Fibroblast of lung (primary cell): Measurements from ENCODE around the gene SLC22A23. TPM values are rescaled to one million over a fixed set of nuclear protein-coding genes. Genes with fewer than 3 reads are reported as not detected.

Source experiments
- DNase-seq, 2 donors: peaks; one replicate each; pipeline versions ENCODE4 v3.0.0 to v3.0.0-alpha.2; 2010; ENCODE audit warnings: low read depth in 2 of 2
- H2AFZ ChIP-seq: 2 replicates; pipeline ENCODE4 v1.5.1; 2012; ENCODE audit warnings: low read length, control low read depth, inconsistent platforms
- H3K27ac ChIP-seq: 2 replicates; pipeline ENCODE4 v1.5.1; 2011; ENCODE audit warnings: low read length, control low read depth; ENCODE audit not compliant: insufficient read depth
- H3K27me3 ChIP-seq: 2 replicates; pipeline ENCODE4 v1.5.1; 2011; ENCODE audit warnings: mild to moderate bottlenecking, low read length; ENCODE audit not compliant: control insufficient read depth, insufficient read depth
- H3K36me3 ChIP-seq: 2 replicates; pipeline ENCODE4 v1.5.1; 2011; ENCODE audit warnings: low read length; ENCODE audit not compliant: control insufficient read depth, insufficient read depth
- H3K4me1 ChIP-seq: 2 replicates; pipeline ENCODE4 v1.5.1; 2011; ENCODE audit warnings: low read length; ENCODE audit not compliant: control insufficient read depth, insufficient read depth; ENCODE audit errors: extremely low read depth
- H3K4me2 ChIP-seq: 2 replicates; pipeline ENCODE4 v1.5.1; 2011; ENCODE audit warnings: low read length, control low read depth; ENCODE audit not compliant: insufficient read depth; ENCODE audit errors: extremely low read depth
- H3K4me3 ChIP-seq, 4 experiments: fragments of 200-600 bp in 1 of 4; sonication (generic) in 1 of 4; replicated peaks in 1 of 4; 2 replicates each; pipeline ENCODE4 v1.5.1; 2011 to 2016; ENCODE audit warnings: low read length in 4 of 4, low read depth in 3 of 4, mild to moderate bottlenecking in 3 of 4, control low read depth in 2 of 4, inconsistent platforms in 1 of 4, mixed read lengths in 1 of 4; ENCODE audit not compliant: insufficient read depth in 1 of 4; ENCODE audit errors: control extremely low read depth in 1 of 4
- H3K79me2 ChIP-seq: 2 replicates; pipeline ENCODE4 v1.5.1; 2012; ENCODE audit warnings: mild to moderate bottlenecking, low read length, inconsistent platforms; ENCODE audit not compliant: control insufficient read depth, insufficient read depth
- H3K9ac ChIP-seq: 2 replicates; pipeline ENCODE4 v1.5.1; 2011; ENCODE audit warnings: mild to moderate bottlenecking, low read length, control low read depth; ENCODE audit not compliant: insufficient read depth
- H3K9me3 ChIP-seq: 2 replicates; pipeline ENCODE4 v1.5.1; 2012; ENCODE audit warnings: low read depth, low read length; ENCODE audit not compliant: control insufficient read depth, insufficient read depth
- H4K20me1 ChIP-seq: 2 replicates; pipeline ENCODE4 v1.5.1; 2011; ENCODE audit warnings: low read length; ENCODE audit not compliant: control insufficient read depth, insufficient read depth; ENCODE audit errors: extremely low read depth
- CTCF ChIP-seq, 2 donors: IDR thresholded peaks in 1 of 2; conservative IDR thresholded peaks in 1 of 2; 1 replicate in 1 of 2; 2 replicates in 1 of 2; pipeline ENCODE4 v1.5.1; 2011 to 2012; ENCODE audit warnings: low read length in 2 of 2, control low read depth in 1 of 2, inconsistent platforms in 1 of 2, low read depth in 1 of 2, mild to moderate bottlenecking in 1 of 2
- EZH2 ChIP-seq: IDR thresholded peaks from 2 replicates; pipeline ENCODE4 v1.5.1; 2012; ENCODE audit warnings: low read length, control low read depth, mild to moderate bottlenecking; ENCODE audit errors: missing control alignments
- polyA plus RNA-seq, 2 donors: library from polyadenylated mRNA; depleted of rRNA in 1 of 2; stranded (reverse) in 1 of 2; unstranded in 1 of 2; fragments of >200 nt; gene quantifications; 2 replicates each; pipeline ENCODE4 v1.2.1, GENCODE V29; 2011 to 2012; ENCODE audit warnings: missing spikeins in 1 of 2
- total RNA-seq: library from RNA; depleted of rRNA; stranded (reverse); fragments of >200 nt; gene quantifications from 2 replicates; pipeline ENCODE4 v1.2.1, GENCODE V29; 2014

The SLC22A23 gene
- total and polyA plus RNA-seq, 2 donors (not counting 1 experiment from before 2014, with no cell fraction given): 0.37 to 3.0 TPM

- peaks cover 2% of the 10 kb centered on the region for H4K20me1 ChIP-seq
- DNase-seq: no peak
- no peak for TF ChIP-seq CTCF (conservative IDR thresholded peaks at IDR 0.05 in 1 of 2, IDR thresholded peaks at IDR 0.05 in 1 of 2; ENCODE audit: low read depth in 1 of 2, low read length in 2 of 2)
- TF ChIP-seq EZH2: no peak
- no peak overlapping the region for H3K4me3 ChIP-seq
- no peaks in the 10 kb centered on the region for H3K79me2 ChIP-seq
- no peak overlapping the region for H2AFZ ChIP-seq
- H3K4me1 ChIP-seq: no peaks in the 10 kb centered on the region
- no peak overlapping the region for H3K9ac ChIP-seq
- H3K9me3 ChIP-seq: no peaks in the 10 kb centered on the region
- no peak overlapping the region for H3K27ac ChIP-seq
- H3K27me3 ChIP-seq: peaks cover 4% of the 10 kb centered on the region
- no peak overlapping the region for H3K4me2 ChIP-seq
- no peaks in the 10 kb centered on the region for H3K36me3 ChIP-seq
Measured at GRCh38 chr6:3369985-3370360, 86.9 kb downstream of the SLC22A23 start.

GRCh38 chr6:3368685-3369084 is 88.2 kb downstream of the SLC22A23 start:
- TF ChIP-seq EZH2 (no peak), CTCF (conservative IDR thresholded peaks at IDR 0.05 in 1 of 2, IDR thresholded peaks at IDR 0.05 in 1 of 2; ENCODE audit: low read depth in 1 of 2, low read length in 2 of 2) (no peak)
- H3K27ac ChIP-seq: no peak overlapping the region
- DNase-seq: no peak

GRCh38 chr6:3367630-3368029 is 89.2 kb downstream of the SLC22A23 start:
- H3K4me3 ChIP-seq: no peak overlapping the region
- no peak overlapping the region for H3K27ac ChIP-seq
- H2AFZ ChIP-seq: no peak overlapping the region
- H3K4me1 ChIP-seq: no peaks in the 10 kb centered on the region
- no peak overlapping the region for H3K9ac ChIP-seq
- DNase-seq: no peak
- H3K36me3 ChIP-seq: no peaks in the 10 kb centered on the region
- peaks cover 8% of the 10 kb centered on the region for H3K27me3 ChIP-seq
- TF ChIP-seq EZH2 (no peak), CTCF (conservative IDR thresholded peaks at IDR 0.05 in 1 of 2, IDR thresholded peaks at IDR 0.05 in 1 of 2; ENCODE audit: low read depth in 1 of 2, low read length in 2 of 2) (no peak)
- peaks cover 2% of the 10 kb centered on the region for H4K20me1 ChIP-seq
- no peak overlapping the region for H3K4me2 ChIP-seq
- H3K9me3 ChIP-seq: no peaks in the 10 kb centered on the region
- no peaks in the 10 kb centered on the region for H3K79me2 ChIP-seq

More at GRCh38 chr6:3368685-3369084, 88.2 kb downstream of the SLC22A23 start:
- H4K20me1 ChIP-seq: peaks cover 2% of the 10 kb centered on the region
- H3K9ac ChIP-seq: no peak overlapping the region
- no peak overlapping the region for H3K4me3 ChIP-seq
- H3K27me3 ChIP-seq: peaks cover 8% of the 10 kb centered on the region
- H3K4me2 ChIP-seq: no peak overlapping the region
- H3K9me3 ChIP-seq: no peaks in the 10 kb centered on the region
- no peak overlapping the region for H2AFZ ChIP-seq
- H3K36me3 ChIP-seq: no peaks in the 10 kb centered on the region
- H3K4me1 ChIP-seq: no peaks in the 10 kb centered on the region
- no peaks in the 10 kb centered on the region for H3K79me2 ChIP-seq
